HG02973 (cell line): ENCODE data around the gene LGMN.
"Not testable (repeated sequence)": the region's sequence is repeated elsewhere in the genome, so short reads cannot be mapped to it uniquely, and the experiment has no call there.

Experiments used
- ATAC-seq: cut with Tn5 transposase; IDR thresholded peaks from one replicate; pipeline ENCODE4 v1.9.1; 2021; ENCODE audit warnings: moderate library complexity; ENCODE audit not compliant: unreplicated experiment

Gene LGMN

DNA sequence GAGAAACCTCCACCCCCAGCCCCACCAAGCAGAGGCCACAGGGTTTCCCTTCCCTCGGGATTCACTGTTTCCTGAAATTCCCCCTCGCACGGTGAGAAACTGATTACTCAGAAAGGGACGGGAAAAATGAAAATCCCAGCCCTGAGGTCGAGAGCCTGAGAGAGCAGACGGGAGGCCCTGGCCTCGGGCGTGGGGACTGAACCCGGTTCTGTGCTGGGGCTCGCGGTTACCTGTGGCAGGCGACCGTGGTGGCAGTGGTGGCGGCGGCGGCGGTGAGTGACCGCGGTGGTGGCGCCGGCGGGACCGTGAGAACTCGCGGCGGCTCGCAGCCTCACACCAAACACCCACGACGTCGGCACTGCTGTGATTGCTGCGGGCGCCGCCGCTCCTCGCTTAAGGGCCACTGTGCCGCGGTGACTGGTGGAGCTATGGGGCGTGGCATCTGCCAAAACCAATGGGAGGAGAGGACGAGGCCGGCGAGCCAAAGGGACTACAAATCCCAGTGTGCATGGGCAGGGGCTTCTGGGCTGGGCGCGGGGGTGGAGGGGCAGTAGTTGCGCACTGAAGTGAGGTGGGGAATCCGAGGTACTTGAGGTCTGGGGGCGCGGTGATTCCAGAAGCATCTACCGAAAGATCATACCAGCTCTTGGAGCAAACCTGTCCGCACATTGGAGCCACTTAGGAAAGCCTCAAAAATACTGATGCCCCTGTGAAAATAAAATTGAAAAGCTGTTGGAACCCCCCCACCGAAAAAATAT, at the start of gene LGMN:
Gene LGMN (minus strand): TSS at position 369 of the 758 bp plus-strand sequence. CDS start 15,841 bp downstream, outside the sequence.
- peak; percentile 83 for ATAC-seq

DNA sequence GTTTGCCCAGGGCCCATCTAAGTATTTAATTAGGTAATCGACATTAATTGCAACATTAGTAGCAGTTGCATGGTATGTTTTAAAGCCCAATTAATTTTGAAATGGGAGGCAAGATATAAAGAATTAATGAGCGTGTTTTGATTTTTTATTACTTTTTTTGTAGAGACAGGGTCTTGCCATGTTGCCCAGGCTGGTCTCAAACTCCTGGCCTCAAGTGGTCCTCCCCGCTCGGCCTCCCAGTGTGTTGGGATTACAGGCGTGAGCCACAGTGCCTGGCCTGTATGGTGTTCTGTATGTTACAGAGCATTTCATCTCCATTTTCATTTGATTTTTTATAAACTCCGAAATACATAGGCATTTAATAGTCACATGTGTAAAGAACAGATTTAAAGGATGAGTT, 46.5 kb upstream of the LGMN start:
- no peak for ATAC-seq

DNA sequence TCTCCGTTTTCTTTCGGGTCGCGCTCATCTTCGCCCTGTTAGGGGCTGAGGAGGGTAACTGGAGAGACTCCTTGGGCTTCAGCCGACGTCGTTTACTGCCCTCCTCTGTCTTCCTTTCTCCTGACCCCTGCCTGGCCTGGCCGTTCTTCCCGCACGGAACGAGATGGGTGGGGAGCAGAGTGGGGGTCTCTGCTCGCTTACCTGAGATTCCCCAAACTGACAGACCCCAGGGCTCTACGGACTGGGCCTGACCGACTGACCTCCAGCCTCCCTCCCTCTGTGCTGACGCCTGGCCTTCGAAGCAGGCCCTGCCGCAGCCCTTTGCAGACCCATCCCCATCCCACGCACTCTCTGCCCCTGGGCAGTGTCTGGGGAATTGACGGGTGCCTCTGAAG, 46.1 kb upstream of the LGMN start:
- ATAC-seq, result peak; percentile 14

DNA sequence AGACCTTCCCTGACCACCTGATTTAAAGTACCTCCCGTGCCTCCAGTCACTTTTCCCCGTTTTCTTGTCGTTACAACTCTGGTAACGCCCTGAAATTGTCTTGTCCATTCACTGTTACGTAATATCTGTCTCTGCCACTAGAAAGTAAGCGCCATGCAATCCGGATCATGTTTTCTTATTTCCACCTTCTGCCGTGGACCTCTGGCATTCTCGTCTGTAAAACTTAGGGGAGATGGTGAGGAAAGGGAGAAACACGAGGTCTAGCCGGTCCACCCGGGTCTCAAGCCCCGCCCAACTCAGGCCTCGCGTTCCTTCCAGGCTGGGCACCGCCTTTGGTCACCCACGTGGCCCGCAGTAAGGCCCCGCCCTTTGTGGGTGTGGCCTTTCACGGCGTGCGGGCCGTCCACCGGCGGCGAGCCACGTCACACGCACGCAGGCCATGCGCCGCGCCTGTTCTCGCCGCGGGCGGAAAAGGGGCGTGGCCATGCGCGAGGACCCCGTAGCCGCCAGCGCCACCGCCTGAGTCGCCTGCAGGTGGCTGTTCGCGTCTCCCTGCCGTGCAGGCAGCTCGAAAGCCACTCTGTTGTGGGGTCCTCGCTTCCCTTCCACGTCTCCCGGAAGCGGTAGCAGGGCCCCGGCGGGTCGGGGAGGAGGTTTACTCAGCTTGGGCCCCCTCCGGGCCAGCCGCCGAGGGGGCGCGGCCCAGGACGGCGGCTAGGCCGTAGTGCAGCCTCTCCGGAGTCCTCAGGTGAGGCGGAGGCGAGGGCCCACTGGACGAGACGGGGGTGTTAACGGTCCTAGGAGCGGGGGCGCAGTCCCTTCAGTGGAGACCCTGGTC, 45.5 kb upstream of the LGMN start, which contains the start of gene GOLGA5:
Gene GOLGA5 (plus strand): TSS at position 597 of the 838 bp plus-strand sequence. CDS start 3,133 bp downstream, outside the sequence.
- peak; percentile 94 for ATAC-seq

DNA sequence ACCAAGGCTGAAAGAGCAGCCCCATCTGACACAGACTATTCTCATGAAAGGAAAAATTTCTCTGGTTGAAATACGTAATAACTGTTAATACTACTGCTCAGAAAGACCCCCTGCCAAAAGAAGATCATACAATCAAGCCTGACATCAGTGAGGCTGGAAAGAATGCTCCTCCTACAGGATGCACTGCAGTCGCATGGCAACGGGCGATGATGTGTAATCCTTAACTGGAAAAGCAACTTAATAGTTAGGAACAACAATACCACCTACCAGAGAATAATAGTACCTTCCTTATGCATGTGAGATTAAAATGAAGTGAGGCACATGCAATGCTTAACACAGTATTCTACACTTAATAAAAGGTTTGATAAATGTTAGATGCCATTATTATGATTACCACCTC, 44.5 kb upstream of the LGMN start:
- ATAC-seq, result no peak

DNA sequence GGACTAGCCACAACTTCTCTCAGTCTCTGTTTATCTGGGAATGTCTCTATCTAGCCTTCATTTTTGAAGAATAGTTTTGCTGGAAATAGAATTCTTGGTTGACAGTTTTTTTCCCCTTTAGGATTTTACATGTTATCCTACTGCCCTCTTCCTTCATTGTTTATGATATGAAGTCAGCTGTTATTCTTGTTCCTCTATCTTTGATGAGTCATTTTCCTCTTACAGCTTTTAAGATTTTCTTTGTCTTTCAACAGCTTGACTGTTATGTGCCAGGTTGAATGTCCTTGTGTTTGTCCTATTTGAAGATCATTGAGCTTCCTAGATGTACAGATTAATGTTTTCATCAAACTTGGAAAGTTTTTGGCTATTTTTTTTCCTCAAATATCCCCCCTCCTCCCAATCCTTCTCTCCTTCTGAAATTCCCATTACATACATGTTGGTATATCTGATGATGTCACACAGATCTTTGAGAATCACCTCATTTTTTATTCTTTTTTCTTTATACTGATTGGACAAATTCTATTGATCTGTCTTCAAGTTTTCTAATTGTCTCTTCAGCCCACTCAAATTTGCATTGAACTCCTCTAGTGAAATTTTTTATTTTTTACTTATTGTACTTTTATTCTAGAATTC, 41.1 kb upstream of the LGMN start:
- no peak for ATAC-seq

DNA sequence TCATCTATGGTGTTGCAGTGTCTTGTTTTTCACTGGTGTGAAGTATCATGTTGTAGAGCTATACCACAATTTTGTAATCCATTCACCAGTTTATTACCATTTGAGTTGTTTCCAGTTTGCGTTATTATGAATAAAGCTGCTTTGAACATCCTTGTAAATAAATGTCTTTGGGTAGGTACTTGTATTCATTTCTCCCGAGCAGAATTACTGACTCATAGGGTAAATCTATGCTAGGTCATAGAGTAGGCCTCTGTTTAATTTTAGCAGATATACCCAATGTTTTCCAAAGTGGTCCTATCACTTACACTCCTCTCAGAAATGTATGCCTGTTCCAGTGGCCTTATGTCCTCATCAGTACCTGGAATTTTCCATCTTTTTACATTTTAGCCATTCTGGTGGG, 39.1 kb upstream of the LGMN start:
- ATAC-seq, result no peak

DNA sequence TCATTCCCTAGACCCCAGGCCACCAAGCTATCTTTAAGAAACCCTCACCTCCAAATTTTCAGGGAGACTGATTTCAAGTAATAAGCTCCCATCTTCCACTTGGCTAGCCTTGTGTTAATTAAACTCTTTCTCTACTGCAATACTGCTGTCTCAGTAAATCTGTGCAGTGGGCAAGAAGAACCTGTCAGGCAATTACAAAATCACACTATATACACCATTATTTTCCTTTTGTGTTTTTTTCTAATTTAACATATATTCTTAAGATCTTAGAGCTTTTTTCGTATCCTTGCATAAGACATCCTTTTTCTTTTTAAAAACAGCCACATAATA, 38.0 kb upstream of the LGMN start:
- ATAC-seq, result no peak

DNA sequence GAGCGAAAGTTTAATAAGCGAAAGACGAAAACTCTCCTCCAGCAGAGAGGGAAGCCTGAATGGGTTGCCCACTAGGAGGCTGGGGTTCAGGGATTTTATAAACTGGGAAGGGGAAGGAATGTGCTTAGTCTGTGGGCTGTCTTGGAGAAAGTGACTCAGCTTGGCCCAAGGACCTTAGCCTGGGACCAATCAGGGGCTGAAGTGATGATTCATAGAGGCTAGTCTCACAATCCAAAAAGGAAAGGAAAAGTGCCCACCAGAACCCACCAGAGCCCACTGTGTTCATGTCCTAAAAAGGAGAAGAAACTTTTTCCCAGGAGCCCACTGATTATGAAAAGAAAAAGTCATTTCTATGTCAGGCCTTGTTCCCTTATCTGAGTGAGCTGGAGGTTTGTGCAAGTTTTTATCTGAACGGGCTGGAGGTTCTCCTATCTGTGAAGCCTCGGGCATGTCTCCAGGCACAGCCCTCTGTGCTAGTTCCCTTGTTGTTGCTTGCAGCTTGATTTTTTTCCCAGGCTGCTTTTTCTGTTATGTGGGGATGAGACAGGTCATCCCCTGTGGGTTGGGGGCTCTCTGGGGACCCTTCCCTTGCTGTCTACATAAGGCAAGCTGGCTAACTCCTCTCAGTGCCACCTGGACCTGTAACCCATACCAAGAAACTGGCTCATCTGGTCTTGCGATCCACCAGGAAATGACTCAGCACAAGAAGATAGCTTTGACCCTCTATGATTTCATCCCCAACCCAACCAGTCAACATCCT, 37.4 kb upstream of the LGMN start:
- no peak for ATAC-seq

DNA sequence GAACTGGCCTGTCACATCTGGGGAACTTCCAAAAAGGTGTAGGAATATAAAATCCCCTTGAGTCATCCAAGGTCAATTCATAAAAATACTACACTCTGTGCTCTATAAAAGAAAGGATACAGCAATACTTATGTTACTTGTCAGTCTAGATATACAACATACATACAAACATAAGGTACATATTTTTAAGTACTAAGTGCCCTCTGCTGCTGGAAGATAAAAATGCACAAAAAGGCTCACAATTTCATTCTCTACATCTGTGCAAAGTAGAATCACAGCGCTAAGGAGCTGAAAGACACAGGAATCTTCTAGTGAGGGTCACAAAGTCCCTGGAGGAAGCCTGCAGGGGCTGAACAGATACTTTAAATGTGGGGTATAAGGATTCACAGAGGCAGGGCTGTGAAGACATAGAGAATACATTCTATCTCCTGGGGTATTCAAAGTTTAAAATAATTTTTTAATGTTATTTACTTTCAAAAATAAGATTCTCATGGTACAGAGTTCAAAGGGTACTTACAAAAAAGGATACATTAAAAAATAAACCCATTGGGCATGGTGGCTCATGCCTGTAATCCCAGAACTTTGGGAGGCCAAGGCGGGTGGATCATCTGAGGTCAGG, 35.5 kb upstream of the LGMN start:
- no peak for ATAC-seq

DNA sequence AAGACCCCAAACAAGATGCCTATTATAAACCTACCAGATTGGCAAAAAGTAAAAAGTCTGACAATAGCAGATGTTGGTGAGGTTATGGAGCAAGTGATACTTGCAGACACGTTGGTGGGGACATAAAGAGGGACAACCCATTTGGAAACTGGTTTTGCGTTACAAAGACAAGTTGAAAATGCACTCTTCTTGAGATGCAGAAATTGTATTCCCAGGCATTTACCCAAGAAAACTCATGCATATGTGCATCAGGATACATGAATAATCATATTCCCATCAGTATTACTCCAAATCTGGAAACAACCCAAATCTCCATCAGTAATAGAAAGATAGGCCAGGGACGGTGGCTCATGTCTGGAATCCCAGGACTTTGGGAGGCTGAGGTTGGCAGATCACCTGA, 32.9 kb upstream of the LGMN start:
- no peak for ATAC-seq

DNA sequence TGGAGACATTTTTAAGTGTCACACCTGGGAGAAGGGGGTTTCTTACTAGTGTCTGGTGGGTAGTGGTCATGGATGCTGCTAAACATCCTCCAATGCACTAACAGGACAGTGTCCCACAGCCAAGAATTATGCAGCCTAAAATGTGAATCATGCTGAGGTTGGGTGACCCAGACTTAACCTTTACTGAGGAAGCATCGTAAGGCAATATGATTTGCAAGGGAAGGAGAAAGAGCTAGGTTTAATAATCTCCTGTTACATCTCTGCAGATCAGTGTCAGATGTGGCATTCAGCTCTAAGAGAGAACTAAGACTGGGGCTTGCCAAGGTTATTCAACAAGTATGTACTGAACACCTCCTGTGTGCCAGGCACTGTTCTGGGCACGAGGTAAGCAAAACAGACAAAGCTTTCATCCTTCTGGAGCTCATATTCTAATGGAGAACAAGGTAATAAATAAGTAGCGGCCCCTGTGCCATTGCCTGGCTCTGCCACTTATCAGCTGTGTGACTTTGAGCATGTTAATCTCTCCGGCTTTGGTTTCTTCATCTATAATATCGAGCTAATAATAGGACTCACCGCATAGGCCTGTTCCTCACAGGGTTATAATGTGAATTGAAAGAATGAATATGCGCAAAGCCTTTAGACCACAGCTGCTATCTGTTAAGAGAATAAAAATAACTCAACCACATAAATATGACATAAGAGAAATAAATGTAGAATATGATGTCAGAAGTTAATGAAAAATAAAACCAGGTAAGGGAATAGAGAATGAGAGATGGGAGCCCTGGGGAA, 32.2 kb upstream of the LGMN start:
- no peak for ATAC-seq

DNA sequence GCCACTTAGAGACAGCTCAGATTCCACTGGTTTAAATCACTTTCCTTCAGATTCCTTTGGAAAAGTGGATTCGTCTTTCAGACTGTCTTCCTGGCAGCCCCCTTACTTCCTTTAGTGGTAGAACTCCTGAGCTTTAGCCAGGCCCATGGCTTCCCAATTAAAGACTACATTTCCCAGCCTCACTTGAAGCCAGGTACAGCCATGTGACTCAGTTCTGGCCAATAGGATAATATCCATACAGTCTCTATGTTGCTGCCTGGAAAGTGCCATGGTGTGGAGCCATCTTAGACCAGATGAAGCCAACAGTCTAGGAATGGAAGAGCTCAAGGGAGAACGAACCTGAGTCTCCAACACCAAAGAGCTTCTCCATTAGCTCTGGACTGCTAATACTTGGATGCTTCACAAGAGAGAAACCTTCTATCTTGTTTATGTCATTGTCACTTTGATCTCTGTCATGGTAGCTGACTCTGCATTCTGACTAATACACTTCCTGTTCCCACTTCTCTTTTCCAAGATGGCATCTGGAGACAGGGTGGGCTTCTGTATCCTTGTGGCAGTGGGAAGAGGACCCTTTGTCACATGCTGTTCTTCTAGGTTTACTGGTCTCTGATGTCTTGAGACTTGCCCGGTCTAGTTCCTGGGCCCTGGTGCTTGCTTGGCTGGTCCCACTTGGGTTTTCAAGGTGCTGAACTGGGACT, 30.6 kb upstream of the LGMN start:
- not testable (repeated sequence) for ATAC-seq

DNA sequence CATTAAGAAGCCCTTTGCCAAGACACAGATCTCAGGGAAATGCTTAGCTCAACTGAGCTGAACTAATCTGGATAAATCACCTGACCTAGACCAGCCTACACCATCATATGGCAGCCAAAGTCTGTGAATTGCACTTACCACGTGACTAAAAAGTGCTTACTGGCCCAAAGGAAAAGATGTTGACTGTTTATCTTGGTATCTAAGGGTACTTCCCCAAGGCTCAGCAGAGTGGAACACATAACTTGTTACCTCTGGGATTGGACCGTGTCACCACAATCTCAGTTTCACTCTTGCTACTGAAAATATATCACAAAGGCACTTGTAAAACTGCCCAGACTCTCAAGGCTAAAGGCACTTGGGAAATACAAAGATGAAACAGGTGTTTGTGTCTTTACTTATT, 26.9 kb upstream of the LGMN start:
- ATAC-seq, result peak; percentile 90

DNA sequence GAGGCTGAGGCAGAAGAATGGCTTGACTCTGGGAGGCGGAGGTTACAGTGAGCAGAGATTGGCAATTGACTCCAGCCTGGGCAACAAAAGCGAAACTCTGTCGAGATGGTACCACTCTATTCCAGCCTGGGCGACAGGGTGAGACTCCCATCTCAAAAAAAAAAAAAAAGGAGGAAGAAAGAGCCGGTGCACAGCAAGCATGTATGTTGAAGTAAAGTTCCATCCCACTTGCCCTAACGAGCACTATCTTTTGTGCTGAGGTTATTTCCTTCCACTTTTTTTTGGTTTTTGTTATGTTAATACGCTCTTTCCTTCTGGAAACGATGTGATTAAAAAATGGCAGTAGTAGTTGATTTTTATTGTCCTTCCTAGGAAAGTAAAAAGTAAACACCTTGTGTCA, 26.1 kb upstream of the LGMN start:
- ATAC-seq, result no peak

DNA sequence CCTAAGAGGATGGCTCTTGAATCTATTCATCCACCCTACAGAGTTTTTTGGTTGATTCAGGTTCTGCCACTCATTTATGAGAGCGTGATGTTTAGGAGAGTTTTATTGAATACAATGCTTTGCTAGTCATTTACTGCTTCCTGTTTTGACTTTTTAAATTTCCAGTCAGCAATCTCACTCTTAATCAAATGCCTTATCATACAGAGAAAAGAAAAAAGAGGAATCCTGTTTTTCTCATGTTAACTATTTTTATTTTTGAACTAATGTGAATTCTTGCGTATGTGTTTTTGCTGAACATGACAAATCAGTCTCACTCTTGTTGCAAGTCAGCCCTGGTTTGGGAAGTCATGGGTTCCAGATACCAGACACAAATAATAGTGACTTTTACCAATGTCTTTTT, 22.1 kb upstream of the LGMN start:
- ATAC-seq, result no peak

DNA sequence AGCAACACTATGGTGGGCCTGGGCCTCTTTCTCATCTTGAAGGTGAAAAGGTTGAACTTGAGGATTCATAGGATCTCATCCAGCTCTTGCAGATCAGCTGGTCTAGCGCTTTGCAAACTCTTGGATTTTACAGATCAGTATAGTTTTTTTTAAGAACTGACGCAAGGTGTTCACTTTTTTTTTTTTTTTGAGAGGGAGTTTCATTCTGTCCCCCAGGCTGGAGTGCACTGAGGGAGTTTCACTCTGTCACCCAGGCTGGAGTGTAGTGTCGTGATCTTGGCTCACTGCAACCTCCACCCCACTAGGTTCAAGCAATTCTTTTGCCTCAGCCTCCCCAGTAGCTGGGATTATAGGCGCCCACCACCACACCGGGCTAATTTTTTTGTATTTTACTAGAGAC, 20.4 kb upstream of the LGMN start:
- no peak for ATAC-seq

DNA sequence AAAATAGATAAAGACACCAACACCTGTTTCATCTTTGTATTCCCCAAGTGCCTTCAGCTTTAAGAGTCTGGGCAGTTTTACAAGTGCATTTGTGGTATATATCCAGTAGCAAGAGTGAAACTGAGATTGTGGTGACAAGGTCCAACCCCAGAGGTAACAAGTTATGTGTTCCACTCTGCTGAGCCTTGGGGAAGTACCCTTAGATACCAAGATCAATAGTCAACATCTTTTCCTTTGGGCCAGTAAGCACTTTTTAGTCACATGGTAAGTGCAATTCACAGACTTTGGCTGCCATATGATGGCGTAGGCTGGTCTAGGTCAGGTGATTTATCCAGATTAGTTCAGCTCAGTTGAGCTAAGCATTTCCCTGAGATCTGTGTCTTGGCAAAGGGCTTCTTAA, 19.8 kb upstream of the LGMN start:
- ATAC-seq, result peak; percentile 85
